ENCODE results near the gene ARMH3.

Gene ARMH3

DNA sequence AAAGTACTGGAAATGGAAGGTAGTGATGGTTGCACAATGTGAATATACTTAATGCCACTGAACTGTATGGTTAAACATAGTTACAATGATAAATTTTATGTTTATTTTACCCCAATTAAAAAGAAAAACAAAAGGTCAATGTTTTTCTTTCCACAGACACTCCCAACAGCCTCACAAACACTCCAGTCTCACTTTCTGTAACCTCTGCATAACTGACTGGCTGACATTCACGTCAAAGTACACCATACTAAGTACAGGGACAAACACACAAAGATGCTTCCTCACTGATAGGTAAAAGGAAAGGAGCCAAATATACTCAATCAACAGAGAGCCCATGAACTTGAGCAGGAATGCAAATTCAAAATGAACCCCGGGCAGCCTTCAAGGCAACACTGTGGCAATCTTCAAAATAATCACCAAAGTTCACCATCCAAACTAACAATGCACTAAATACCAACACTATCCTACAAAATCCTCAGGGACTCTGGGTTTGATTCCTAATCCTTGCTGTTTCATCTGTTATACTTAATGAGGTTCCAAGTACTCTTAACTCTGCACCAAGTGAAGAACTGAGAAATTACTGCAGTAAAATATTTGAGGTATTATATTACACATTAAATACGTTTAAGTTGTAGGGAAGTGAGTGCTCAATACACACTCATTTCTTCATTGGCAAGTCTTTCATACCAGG, 90.8 kb downstream of the ARMH3 start:
- TF ChIP-seq YY1 (IDR thresholded peaks at IDR 0.05; ENCODE audit: insufficient read depth, insufficient read length) (no peak), ZNF274 (IDR thresholded peaks at IDR 0.05; ENCODE audit: low read depth, low read length) (no peak), SUZ12 (IDR thresholded peaks at IDR 0.05; ENCODE audit: extremely low read depth, insufficient read depth, insufficient read length) (no peak)
- no peak for DNase-seq (ENCODE audit: low read depth, low spot score)
- Histone ChIP-seq H3K9me3 (ENCODE audit: insufficient read depth, low read length) (no peaks in the 10 kb centered on the region), H3K4me1 (ENCODE audit: insufficient read depth, insufficient read length) (no peaks in the 10 kb centered on the region), H3K36me3 (ENCODE audit: insufficient read depth, insufficient read length, low read length) (peaks cover 11% of the 10 kb centered on the region), H3K9ac (ENCODE audit: insufficient read length, low read depth) (no peak overlapping the region), H3K4me3 (ENCODE audit: insufficient read length, low read depth) (no peak overlapping the region), H3K27me3 (ENCODE audit: insufficient read depth, insufficient read length) (no peaks in the 10 kb centered on the region)

DNA sequence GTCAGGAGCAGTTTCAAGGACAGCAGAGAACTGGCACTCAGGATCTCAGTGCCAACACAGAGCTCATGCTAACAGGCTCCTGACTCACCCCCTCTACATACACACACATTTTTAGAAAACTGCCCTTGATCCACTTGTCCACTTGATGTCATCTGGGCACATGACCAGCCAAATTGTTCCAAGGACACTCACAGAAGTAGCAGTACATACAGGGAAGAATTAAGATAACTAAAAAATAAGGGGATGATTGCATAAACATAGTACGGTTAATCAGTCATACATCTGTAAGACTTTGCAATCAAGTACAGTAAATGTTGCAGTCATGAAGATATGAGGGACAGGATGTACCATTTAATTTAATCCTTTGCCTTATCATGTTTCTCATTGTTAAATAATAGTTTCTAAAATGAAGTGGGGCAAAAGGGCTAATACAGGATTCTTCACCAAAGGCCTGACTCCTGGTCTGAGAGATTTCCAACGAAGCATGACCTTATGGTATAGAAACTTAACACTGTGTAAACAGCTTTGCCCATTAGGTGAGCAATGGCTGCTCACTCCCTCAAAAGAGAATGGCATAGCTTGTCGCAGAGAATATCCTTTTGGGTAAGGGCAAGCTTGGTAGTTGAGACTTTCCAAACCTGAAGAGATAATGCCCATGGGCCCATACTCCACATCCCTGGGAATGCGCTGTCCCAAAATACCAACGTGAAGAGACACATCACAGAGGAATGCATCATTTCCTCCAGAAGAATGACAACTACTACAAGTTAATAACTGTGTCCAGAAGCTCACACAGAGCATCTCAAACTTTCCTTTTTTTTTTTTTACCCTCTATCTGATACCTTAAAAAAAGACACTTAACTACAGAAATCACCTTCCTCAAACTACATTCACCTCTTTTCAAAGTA, 94.1 kb downstream of the ARMH3 start:
- no peak overlapping the region for H3K4me3 ChIP-seq (ENCODE audit: insufficient read length, low read depth)
- H3K27me3 ChIP-seq (ENCODE audit: insufficient read depth, insufficient read length): no peaks in the 10 kb centered on the region
- no peak overlapping the region for H3K9ac ChIP-seq (ENCODE audit: insufficient read length, low read depth)
- peaks cover 5% of the 10 kb centered on the region for H3K36me3 ChIP-seq (ENCODE audit: insufficient read depth, insufficient read length, low read length)
- H3K4me1 ChIP-seq (ENCODE audit: insufficient read depth, insufficient read length): no peaks in the 10 kb centered on the region
- TF ChIP-seq ZNF274 (IDR thresholded peaks at IDR 0.05; ENCODE audit: low read depth, low read length): no peak
- no peak for TF ChIP-seq SUZ12 (IDR thresholded peaks at IDR 0.05; ENCODE audit: extremely low read depth, insufficient read depth, insufficient read length)
- no peak for TF ChIP-seq YY1 (IDR thresholded peaks at IDR 0.05; ENCODE audit: insufficient read depth, insufficient read length)
- no peak for DNase-seq (ENCODE audit: low read depth, low spot score)
- H3K9me3 ChIP-seq (ENCODE audit: insufficient read depth, low read length): no peaks in the 10 kb centered on the region

DNA sequence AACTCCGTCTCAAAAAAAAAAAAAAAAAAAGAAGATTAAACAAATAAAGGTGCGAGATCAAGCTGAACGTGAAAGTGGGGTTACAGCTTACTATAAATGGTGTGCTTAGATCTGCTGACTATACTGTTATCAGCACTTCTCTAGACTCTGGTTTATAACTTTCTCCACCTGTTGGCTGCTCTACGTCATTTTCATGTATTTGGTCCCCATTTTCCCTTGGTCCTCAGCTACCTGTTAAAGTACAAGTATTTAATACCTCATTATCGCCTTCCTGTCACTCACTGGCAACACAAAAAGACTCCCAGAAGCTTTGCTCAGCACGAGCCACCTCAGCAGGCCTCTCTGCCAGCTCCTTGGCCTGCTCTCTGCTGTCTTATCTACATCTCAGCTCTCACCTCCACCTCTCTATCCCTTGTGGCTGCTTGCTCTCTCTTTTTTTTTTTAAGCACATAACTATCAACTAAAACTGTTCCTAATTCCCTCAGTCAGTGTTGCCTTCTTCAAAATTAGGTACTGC, 95.0 kb downstream of the ARMH3 start:
- Histone ChIP-seq H3K4me3 (ENCODE audit: insufficient read length, low read depth) (no peak overlapping the region), H3K36me3 (ENCODE audit: insufficient read depth, insufficient read length, low read length) (peaks cover 5% of the 10 kb centered on the region), H3K27me3 (ENCODE audit: insufficient read depth, insufficient read length) (no peaks in the 10 kb centered on the region), H3K9me3 (ENCODE audit: insufficient read depth, low read length) (no peaks in the 10 kb centered on the region), H3K9ac (ENCODE audit: insufficient read length, low read depth) (no peak overlapping the region), H3K4me1 (ENCODE audit: insufficient read depth, insufficient read length) (no peaks in the 10 kb centered on the region)
- DNase-seq (ENCODE audit: low read depth, low spot score): no peak
- TF ChIP-seq ZNF274 (IDR thresholded peaks at IDR 0.05; ENCODE audit: low read depth, low read length): no peak
- TF ChIP-seq SUZ12 (IDR thresholded peaks at IDR 0.05; ENCODE audit: extremely low read depth, insufficient read depth, insufficient read length): no peak
- TF ChIP-seq YY1 (IDR thresholded peaks at IDR 0.05; ENCODE audit: insufficient read depth, insufficient read length): no peak

DNA sequence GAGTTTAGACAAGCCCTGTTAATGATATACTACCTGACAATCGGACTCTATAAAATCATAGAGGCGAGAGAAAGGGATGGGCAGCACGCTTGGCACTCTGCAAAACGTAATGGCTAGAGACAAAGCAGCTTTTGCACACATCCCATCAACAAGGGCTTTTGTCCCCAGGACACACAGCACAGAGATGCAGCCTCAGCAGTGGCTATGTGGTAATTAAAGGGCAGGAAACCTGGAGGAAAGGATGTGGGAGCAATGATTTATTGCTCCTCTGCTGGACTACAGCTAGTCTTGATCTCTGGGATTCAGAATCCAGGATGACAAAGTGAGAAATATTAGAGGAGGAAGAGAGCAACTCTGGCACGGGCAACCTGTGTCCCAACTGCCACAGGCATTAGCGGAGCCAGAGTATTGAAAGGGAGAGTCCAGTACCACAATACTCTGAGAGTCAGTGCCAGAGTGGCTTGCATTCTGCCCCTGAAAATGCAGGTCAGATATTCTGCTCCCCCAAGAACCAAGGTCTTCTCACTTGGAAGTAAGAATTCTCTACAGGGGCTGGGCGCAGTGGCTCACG, 96.5 kb downstream of the ARMH3 start:
- Histone ChIP-seq H3K9ac (ENCODE audit: insufficient read length, low read depth) (no peak overlapping the region), H3K27me3 (ENCODE audit: insufficient read depth, insufficient read length) (no peaks in the 10 kb centered on the region), H3K36me3 (ENCODE audit: insufficient read depth, insufficient read length, low read length) (peaks cover 12% of the 10 kb centered on the region), H3K4me1 (ENCODE audit: insufficient read depth, insufficient read length) (no peaks in the 10 kb centered on the region), H3K4me3 (ENCODE audit: insufficient read length, low read depth) (no peak overlapping the region), H3K9me3 (ENCODE audit: insufficient read depth, low read length) (no peaks in the 10 kb centered on the region)
- DNase-seq (ENCODE audit: low read depth, low spot score): no peak
- TF ChIP-seq ZNF274 (IDR thresholded peaks at IDR 0.05; ENCODE audit: low read depth, low read length) (no peak), YY1 (IDR thresholded peaks at IDR 0.05; ENCODE audit: insufficient read depth, insufficient read length) (no peak), SUZ12 (IDR thresholded peaks at IDR 0.05; ENCODE audit: extremely low read depth, insufficient read depth, insufficient read length) (no peak)

DNA sequence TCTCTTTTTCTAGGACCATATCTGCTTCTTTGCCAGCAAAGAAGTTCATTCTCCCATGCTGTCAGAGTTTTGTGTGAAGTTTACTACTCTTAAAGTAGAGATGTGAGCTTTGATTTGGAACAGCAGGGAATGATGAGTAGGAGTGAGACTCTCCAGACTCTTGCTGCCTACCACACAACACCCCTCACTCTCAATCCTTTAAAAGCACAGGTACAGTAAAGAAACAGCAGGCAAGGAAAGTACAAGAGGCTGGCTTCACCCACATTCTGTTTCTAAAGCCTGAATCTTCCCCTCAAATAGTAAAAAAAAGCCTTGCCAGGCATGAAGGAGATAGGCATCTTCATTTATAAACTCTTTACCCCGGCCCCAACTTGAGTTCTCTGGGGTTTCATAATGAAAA, 97.3 kb downstream of the ARMH3 start:
- Histone ChIP-seq H3K36me3 (ENCODE audit: insufficient read depth, insufficient read length, low read length) (peaks cover 16% of the 10 kb centered on the region), H3K9me3 (ENCODE audit: insufficient read depth, low read length) (no peaks in the 10 kb centered on the region), H3K27me3 (ENCODE audit: insufficient read depth, insufficient read length) (no peaks in the 10 kb centered on the region), H3K9ac (ENCODE audit: insufficient read length, low read depth) (no peak overlapping the region), H3K4me3 (ENCODE audit: insufficient read length, low read depth) (no peak overlapping the region), H3K4me1 (ENCODE audit: insufficient read depth, insufficient read length) (no peaks in the 10 kb centered on the region)
- no peak for TF ChIP-seq SUZ12 (IDR thresholded peaks at IDR 0.05; ENCODE audit: extremely low read depth, insufficient read depth, insufficient read length)
- TF ChIP-seq ZNF274 (IDR thresholded peaks at IDR 0.05; ENCODE audit: low read depth, low read length): no peak
- no peak for TF ChIP-seq YY1 (IDR thresholded peaks at IDR 0.05; ENCODE audit: insufficient read depth, insufficient read length)
- DNase-seq (ENCODE audit: low read depth, low spot score): no peak

DNA sequence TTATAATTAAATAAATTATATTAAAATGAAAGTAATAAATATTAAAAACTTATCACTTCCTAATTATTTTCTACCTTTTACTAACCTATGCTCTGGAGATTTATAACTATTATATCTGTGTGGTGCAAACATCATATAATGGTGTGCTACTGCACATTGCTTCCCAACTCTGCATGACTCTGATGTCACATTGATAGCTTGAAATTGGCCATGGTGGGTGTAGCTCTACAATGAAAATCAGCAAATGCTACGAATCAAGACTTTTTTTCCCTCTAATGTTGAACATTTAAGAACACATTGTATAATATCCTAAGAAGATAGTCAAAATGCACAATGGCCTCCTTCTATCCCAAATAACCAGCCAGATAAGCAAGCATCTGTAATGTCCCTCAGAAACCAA, 99.1 kb downstream of the ARMH3 start:
- Histone ChIP-seq H3K4me3 (ENCODE audit: insufficient read length, low read depth) (no peak overlapping the region), H3K4me1 (ENCODE audit: insufficient read depth, insufficient read length) (no peaks in the 10 kb centered on the region), H3K27me3 (ENCODE audit: insufficient read depth, insufficient read length) (no peaks in the 10 kb centered on the region), H3K36me3 (ENCODE audit: insufficient read depth, insufficient read length, low read length) (peaks cover 16% of the 10 kb centered on the region), H3K9me3 (ENCODE audit: insufficient read depth, low read length) (no peaks in the 10 kb centered on the region), H3K9ac (ENCODE audit: insufficient read length, low read depth) (no peak overlapping the region)
- DNase-seq (ENCODE audit: low read depth, low spot score): no peak
- TF ChIP-seq ZNF274 (IDR thresholded peaks at IDR 0.05; ENCODE audit: low read depth, low read length) (no peak), SUZ12 (IDR thresholded peaks at IDR 0.05; ENCODE audit: extremely low read depth, insufficient read depth, insufficient read length) (no peak), YY1 (IDR thresholded peaks at IDR 0.05; ENCODE audit: insufficient read depth, insufficient read length) (no peak)

DNA sequence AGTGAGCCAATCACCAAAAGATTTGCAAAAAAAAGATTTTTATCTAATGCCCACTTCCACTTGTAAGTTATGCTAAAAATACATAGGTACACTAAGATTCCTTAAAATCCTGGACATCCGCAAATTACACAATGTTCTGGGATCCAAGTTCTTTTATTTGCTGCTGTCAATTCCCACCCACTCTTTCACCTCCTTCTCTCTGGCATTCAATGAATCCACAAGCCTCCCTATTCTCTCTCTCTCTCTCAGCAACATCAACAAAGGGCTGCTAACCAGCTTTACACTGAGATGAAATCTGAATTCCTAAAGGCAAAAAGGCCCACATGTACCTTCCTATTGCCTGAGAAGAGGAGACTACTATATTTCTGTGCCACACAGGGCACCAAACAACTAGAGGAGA, 99.9 kb downstream of the ARMH3 start:
- Histone ChIP-seq H3K27me3 (ENCODE audit: insufficient read depth, insufficient read length) (no peaks in the 10 kb centered on the region), H3K9ac (ENCODE audit: insufficient read length, low read depth) (no peak overlapping the region), H3K4me3 (ENCODE audit: insufficient read length, low read depth) (no peak overlapping the region), H3K36me3 (ENCODE audit: insufficient read depth, insufficient read length, low read length) (peaks cover 16% of the 10 kb centered on the region), H3K4me1 (ENCODE audit: insufficient read depth, insufficient read length) (no peaks in the 10 kb centered on the region), H3K9me3 (ENCODE audit: insufficient read depth, low read length) (no peaks in the 10 kb centered on the region)
- TF ChIP-seq SUZ12 (IDR thresholded peaks at IDR 0.05; ENCODE audit: extremely low read depth, insufficient read depth, insufficient read length): no peak
- TF ChIP-seq ZNF274 (IDR thresholded peaks at IDR 0.05; ENCODE audit: low read depth, low read length): no peak
- no peak for TF ChIP-seq YY1 (IDR thresholded peaks at IDR 0.05; ENCODE audit: insufficient read depth, insufficient read length)
- no peak for DNase-seq (ENCODE audit: low read depth, low spot score)
